ENCODE results near the gene TMEM131.
"Not testable (repeated sequence)": the region's sequence is repeated elsewhere in the genome, so short reads cannot be mapped to it uniquely, and the experiment has no call there.

Gene TMEM131

GRCh38 chr2:97858442-97858841, 137.3 kb downstream of the TMEM131 start:
- no peak for DNase-seq (ENCODE audit: low read depth in 2 of 2)

GRCh38 chr2:97857553-97857952, 138.2 kb downstream of the TMEM131 start:
- no peak for DNase-seq (ENCODE audit: low read depth in 2 of 2)

DNA sequence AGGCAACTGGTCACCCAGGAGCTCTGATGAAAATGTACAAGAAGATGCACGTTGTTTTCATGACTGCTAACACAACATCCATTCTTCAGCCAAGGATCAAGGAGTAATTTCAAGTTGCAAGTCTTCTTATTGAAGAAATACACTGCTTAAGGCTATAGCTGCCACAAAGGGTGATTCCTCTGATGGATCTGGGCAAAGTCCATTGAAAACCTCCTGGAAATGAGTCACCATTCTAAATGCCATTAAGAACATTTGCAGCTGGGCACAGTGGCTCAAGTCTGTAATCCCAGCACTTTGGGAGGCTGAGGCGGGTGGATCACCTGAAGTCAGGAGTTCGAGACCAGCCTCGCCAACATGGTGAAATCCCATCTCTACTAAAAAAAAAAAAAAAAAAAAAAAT, 142.7 kb downstream of the TMEM131 start:
- not testable (repeated sequence) for DNase-seq (ENCODE audit: low read depth in 2 of 2)

DNA sequence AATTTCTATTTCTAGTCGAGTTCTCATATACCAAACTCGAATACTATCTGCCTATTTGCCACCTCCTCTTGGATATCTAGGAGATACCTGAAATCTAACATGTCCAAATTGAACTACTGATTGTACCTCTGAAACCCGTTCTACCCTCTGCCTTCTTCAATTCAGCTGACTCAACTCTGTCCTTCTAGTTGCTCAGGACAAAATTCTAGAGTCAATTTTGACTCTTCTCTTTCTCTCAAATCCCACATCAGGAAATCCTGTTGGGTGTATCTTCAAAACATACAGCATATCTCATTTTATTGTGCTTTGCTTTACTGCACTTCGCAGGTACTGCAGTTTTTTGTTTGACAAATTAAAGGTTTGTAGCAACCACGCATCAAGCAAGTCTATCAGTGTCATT, 144.6 kb downstream of the TMEM131 start:
- no peak for DNase-seq (ENCODE audit: low read depth in 2 of 2)

DNA sequence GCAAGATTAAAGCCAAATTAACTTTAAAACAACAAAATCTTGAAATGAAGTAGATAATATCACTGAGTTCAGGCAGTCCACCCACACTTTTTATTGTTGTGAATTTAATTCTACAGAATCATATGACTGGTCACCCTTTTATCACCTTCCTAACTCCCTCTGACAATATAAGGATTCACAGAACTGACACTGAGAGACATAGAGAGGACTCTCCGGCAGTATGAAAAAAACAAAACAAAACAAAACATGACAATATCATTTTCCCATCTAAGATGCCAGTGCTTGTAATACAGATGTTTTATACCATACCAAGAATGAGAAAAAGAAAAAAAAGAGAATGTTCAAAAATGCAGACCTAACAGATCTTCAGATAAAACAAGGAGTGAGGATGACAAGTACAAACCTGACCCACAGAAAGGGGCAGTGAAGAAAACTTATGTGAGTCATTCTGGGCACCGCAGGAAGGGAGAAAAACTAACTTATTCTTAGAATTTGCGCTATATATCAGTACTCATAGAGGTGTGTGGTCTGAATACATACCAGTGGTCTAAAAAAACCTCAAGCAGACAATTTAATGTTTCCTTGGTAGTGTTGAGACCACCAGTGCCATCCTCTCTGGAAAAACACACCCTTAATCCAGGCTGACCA, 145.7 kb downstream of the TMEM131 start:
- no peak for DNase-seq (ENCODE audit: low read depth in 2 of 2)

- DNase-seq (ENCODE audit: low read depth in 2 of 2): no peak
These were observed 147.4 kb downstream of the TMEM131 start for GRCh38 chr2:97848306-97848705.

DNA sequence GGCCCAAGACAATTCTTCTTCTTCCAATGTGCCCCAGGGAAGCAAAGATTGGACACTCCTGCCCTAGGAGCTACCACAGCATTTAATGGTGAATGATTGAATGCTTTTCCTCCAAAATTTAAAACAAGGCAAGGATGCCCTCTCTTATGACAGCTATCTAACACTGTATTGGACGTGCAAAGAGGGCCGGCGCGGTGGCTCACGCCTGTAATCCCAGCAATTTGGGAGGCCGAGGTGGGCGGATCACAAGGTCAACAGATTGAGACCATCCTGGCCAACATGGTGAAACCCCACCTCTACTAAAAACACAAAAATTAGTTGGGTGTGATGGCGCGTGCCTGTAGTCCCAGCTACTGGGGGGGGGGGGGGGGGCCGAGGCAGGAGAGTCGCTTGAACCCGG, 149.0 kb downstream of the TMEM131 start:
- not testable (repeated sequence) for DNase-seq (ENCODE audit: low read depth in 2 of 2)

- no peak for DNase-seq (ENCODE audit: low read depth in 2 of 2)
These were observed 149.9 kb downstream of the TMEM131 start for GRCh38 chr2:97845818-97846217.

DNA sequence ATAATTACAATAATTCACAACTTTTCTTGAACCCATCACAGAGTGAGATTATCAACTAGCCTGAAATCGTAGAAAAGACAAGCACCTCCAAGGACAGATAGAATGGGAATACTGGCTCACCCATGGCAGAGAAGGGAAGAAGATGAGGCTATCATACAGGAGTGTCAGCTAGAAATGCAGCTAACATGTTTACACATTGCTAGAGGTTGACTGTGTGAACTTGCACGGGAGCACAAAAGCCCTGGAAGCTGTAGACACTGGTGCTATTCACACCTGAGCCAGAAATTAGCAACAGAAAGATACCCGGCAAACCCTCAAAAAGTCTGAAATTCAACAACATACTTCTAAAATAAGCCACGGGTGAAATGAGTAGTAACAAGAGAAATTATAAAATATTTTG, 150.6 kb downstream of the TMEM131 start:
- DNase-seq (ENCODE audit: low read depth in 2 of 2): no peak

DNA sequence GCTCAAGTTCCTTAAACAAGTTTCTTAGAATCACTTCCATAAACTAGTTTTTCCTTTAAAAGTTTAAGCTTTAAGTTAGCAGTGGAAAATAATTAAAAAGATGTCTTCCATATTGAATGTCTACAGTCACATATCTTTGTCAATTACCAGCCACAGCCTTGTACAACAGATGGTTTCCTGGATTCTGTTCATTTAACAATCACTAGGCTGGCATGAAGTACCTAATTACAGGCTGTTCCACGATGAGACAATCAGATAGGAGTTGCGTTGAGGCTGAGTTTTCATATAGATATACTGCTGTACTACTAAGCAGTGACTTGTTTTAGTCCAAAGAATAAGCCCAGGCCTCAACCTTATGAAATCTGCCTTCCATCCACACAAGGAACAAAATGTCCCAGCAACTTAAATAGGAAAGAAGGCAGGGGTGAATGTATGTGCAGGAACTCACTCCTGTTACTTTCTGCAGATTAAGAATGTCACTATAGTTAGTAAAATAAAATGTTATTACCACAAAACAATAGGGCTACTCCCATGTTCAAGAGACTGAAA, 151.4 kb downstream of the TMEM131 start:
- no peak for DNase-seq (ENCODE audit: low read depth in 2 of 2)

DNA sequence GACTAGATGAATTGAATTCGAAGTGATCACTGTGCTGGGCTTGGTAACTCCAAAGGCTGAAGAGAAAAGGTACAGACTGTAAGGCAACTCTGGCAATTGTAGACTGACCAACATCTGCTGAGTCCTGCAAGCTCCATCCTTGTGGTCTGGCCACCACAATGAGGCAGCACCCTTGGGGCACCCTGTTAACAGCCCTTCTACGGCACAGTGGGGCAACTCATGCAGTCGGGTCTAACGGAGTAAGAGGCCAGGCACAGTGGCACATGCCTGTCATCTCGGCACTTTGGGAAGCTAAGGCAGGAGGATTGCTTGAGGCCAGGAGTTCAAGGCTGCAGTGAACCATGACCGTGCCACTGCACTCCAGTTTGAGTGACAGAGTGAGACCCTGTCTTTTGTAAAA, 155.6 kb downstream of the TMEM131 start:
- no peak for DNase-seq (ENCODE audit: low read depth in 2 of 2)

GRCh38 chr2:97834610-97835009, 161.1 kb downstream of the TMEM131 start:
- DNase-seq (ENCODE audit: low read depth in 2 of 2): no peak

DNA sequence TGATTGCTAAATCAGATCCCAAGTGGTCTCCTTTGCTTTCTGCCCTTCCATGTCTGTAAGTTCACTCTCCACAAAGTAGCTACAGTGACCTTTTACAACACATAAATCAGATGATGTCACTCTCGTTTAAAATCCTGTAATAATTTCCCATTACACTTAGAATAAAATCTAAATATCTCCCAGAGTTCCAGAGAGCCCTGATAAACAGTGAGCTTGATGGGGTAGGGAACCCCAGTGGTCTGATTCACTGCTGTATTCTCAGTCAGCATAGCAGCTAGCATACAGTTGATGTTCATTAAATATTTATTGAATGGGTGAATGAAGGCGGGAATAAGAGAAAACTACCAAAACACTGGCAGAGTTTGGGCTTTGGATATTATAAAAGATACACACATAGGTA, 164.6 kb downstream of the TMEM131 start:
- DNase-seq (ENCODE audit: low read depth in 2 of 2): no peak

- DNase-seq (ENCODE audit: low read depth in 2 of 2): not testable (repeated sequence)
These were observed 166.5 kb downstream of the TMEM131 start for GRCh38 chr2:97829255-97829654.

DNA sequence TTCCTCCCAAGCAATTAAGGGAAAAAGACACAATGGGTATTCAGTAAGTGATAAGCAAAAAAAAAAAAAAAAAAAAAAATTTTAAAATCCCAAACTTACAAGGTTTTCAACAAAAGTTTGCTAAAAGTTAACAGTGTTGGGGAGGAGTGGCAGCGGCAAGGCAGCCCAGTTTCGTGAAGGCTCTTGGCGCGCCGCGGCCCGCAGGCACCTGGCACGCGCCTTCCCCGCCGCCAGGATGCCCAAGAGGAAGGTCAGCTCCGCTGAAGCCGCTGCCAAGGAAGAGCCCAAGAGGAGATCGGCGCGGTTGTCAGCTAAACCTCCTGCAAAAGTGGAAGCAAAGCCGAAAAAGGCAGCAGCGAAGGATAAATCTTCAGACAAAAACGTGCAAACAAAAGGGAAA, 168.7 kb downstream of the TMEM131 start:
- DNase-seq (ENCODE audit: low read depth in 2 of 2): not testable (repeated sequence)

- not testable (repeated sequence) for DNase-seq (ENCODE audit: low read depth in 2 of 2)
These were observed 169.4 kb downstream of the TMEM131 start for GRCh38 chr2:97826266-97826847.

- DNase-seq (ENCODE audit: low read depth in 2 of 2): not testable (repeated sequence)
These were observed 171.7 kb downstream of the TMEM131 start for GRCh38 chr2:97824011-97824410.

DNA sequence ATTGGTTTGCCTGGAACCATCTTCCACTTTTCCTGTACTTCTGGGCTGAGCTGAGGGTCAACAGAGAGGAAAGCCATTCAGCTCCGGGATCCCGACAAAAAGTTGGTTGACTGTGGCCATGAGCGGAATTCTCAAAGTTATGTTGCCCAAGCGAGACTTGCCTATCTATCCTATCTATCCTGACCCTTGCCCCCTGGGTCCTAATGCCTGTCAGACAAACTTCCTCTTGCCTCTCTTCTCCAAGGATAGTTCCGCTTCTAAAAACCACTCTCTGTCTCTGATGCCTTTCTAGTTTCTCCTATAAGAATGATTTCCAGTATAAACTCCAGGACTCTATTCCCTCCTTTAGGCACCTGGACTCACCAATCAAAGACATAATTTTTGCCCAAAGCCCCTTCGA, 173.9 kb downstream of the TMEM131 start:
- not testable (repeated sequence) for DNase-seq (ENCODE audit: low read depth in 2 of 2)

DNA sequence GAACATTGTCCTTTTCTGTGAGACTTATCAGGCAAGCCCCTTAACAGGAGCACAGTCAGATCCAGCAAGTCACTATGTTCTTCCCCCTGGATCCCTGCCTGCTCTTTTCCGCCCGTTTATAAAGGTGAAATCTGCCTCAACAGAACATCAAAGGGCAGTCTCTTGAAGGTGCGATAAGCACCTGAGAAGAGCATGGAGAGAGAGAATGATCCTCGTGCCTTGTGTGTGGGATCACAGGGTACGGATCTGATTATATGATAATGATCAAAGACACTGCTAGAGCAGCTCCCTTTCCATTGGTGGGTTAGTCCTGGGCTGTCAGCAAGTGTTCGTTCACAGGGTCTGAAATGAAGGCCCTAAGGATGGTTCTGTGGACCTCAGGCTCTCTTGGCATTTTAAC, 176.0 kb downstream of the TMEM131 start:
- DNase-seq (ENCODE audit: low read depth in 2 of 2): no peak

GRCh38 chr2:97816411-97816810, 179.3 kb downstream of the TMEM131 start:
- DNase-seq (ENCODE audit: low read depth in 2 of 2): no peak

DNA sequence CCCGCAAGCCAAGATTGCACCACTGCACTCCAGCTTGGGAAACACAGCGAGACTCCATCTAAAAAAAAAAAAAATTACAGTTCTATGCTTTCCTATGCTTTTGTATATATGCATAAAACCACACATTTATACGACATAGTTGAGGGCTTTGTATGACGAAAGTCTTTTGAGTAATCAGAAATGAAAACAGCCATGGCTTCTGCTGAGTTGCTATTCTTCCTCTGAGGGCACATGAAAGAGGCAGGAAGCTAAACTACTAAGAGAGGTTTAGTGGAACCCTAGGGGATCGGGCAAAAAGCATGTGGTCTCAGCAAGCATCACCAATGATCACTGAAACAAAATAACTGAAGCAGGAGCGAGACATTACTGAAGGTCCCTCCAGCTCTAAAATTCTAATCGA, 182.8 kb downstream of the TMEM131 start:
- DNase-seq (ENCODE audit: low read depth in 2 of 2): no peak

GRCh38 chr2:97808816-97809215, 186.9 kb downstream of the TMEM131 start:
- DNase-seq (ENCODE audit: low read depth in 2 of 2): no peak

All from stimulated activated CD4-positive, alpha-beta T cell treated with anti-CD3 and anti-CD28 coated beads, Interleukin-1b, Interleukin-23, amount 100 ng/mL, for 4 hours (primary cell).